Mucosa of stomach (tissue), 1 donor: ENCODE measurements around the gene CXCL10.

Experiments used
- H3K27me3 ChIP-seq: one replicate; pipeline ENCODE4 v1.7.0; 2013; ENCODE audit warnings: mild to moderate bottlenecking, low read length; ENCODE audit not compliant: control insufficient read depth, insufficient read depth
- H3K36me3 ChIP-seq: one replicate; pipeline ENCODE4 v1.7.0; 2013; ENCODE audit warnings: low read length; ENCODE audit not compliant: control insufficient read depth, insufficient read depth
- H3K4me1 ChIP-seq: one replicate; pipeline ENCODE4 v1.7.0; 2013; ENCODE audit warnings: mild to moderate bottlenecking, low read length; ENCODE audit not compliant: control insufficient read depth, insufficient read depth
- H3K4me3 ChIP-seq: one replicate; pipeline ENCODE4 v1.7.0; 2013; ENCODE audit warnings: low read length
- H3K9ac ChIP-seq: one replicate; pipeline ENCODE4 v1.7.0; 2013; ENCODE audit warnings: mild to moderate bottlenecking, low read length, moderate library complexity
- H3K9me3 ChIP-seq: one replicate; pipeline ENCODE4 v1.7.0; 2013; ENCODE audit warnings: mild to moderate bottlenecking, low read length, moderate library complexity; ENCODE audit not compliant: control insufficient read depth
- donor health status: Pancreatic carcinoma.

The CXCL10 gene

GRCh38 chr4:75973766-75974165, 49.5 kb downstream of the CXCL10 start:
- no peak overlapping the region for H3K4me3 ChIP-seq
- no peaks in the 10 kb centered on the region for H3K36me3 ChIP-seq
- no peaks in the 10 kb centered on the region for H3K4me1 ChIP-seq
- no peaks in the 10 kb centered on the region for H3K9me3 ChIP-seq
- no peak overlapping the region for H3K9ac ChIP-seq
- H3K27me3 ChIP-seq, result no peaks in the 10 kb centered on the region
